GM23338 (cell line): ENCODE data around the gene TGFBR3.

ENCODE experiments used
- CTCF ChIP-seq, 2 experiments: fragments of 200-600 bp in 1 of 2; sonication (generic) in 1 of 2; conservative IDR thresholded peaks; 2 replicates each; pipeline versions ENCODE4 v1.5.1 to v1.6.1; 2016 to 2017; ENCODE audit warnings: antibody characterized with exemption in 2 of 2, low read depth in 2 of 2, mild to moderate bottlenecking in 2 of 2, moderate library complexity in 1 of 2
- ETS1 ChIP-seq: IDR thresholded peaks from 2 replicates; pipeline ENCODE4 v1.6.1; 2016; ENCODE audit warnings: antibody characterized with exemption
- EZH2 ChIP-seq: fragments of 200-600 bp; sonication (generic); IDR thresholded peaks from one replicate; pipeline ENCODE4 v1.8.0; 2017; ENCODE audit warnings: antibody characterized with exemption, mild to moderate bottlenecking, low read depth; ENCODE audit not compliant: unreplicated experiment
- EZH2phosphoT487 ChIP-seq: fragments of 200-600 bp; sonication (generic); IDR thresholded peaks from one replicate; pipeline ENCODE4 v1.8.1; 2018; ENCODE audit warnings: antibody characterized with exemption; ENCODE audit not compliant: unreplicated experiment
- POLR2AphosphoS5 ChIP-seq: IDR thresholded peaks from 2 replicates; pipeline ENCODE4 v1.6.1; 2016; ENCODE audit warnings: antibody characterized with exemption, low read depth
- REST ChIP-seq: IDR thresholded peaks from one replicate; pipeline ENCODE4 v1.6.1; 2018; ENCODE audit warnings: antibody characterized with exemption; ENCODE audit not compliant: unreplicated experiment
- ZNF331 ChIP-seq: fragments of 250-450 bp; sonication (Bioruptor Pico); IDR thresholded peaks from 2 replicates; pipeline ENCODE4 v1.5.0; 2020; ENCODE audit warnings: low read depth, mild to moderate bottlenecking, moderate library complexity
- ZNF462 ChIP-seq: fragments of 250-450 bp; sonication (Bioruptor Pico); IDR thresholded peaks from 2 replicates; pipeline ENCODE4 v1.5.0; 2020; ENCODE audit warnings: mild to moderate bottlenecking, moderate library complexity

- no peak for TF ChIP-seq CTCF (conservative IDR thresholded peaks at IDR 0.05; ENCODE audit: low read depth in 2 of 2)
- TF ChIP-seq REST: no peak
- no peak for TF ChIP-seq ZNF331 (CRISPR knock-in tag)
- no peak for TF ChIP-seq ETS1
- TF ChIP-seq EZH2phosphoT487: no peak
- TF ChIP-seq ZNF462 (CRISPR knock-in tag): no peak
- no peak for TF ChIP-seq EZH2
- no peak for TF ChIP-seq POLR2AphosphoS5
Measured at GRCh38 chr1:91741906-91742305, 144.0 kb downstream of the TGFBR3 start.
